CD4-positive, alpha-beta T cell treated with Interleukin-21 for 1 hour (primary cell): ENCODE results near the gene CIAO2B.
"Not testable (repeated sequence)": the region's sequence is repeated elsewhere in the genome, so short reads cannot be mapped to it uniquely, and the experiment has no call there.

Source experiments
- DNase-seq: peaks from one replicate; pipeline ENCODE4 v3.0.0-alpha.2; 2020

The CIAO2B gene

GRCh38 chr16:66955363-66956153 lies 21.4 kb upstream of the CIAO2B start:
- not testable (repeated sequence) for DNase-seq

GRCh38 chr16:66954097-66954659 lies 20.0 kb upstream of the CIAO2B start:
- DNase-seq: peak; percentile 78

DNA sequence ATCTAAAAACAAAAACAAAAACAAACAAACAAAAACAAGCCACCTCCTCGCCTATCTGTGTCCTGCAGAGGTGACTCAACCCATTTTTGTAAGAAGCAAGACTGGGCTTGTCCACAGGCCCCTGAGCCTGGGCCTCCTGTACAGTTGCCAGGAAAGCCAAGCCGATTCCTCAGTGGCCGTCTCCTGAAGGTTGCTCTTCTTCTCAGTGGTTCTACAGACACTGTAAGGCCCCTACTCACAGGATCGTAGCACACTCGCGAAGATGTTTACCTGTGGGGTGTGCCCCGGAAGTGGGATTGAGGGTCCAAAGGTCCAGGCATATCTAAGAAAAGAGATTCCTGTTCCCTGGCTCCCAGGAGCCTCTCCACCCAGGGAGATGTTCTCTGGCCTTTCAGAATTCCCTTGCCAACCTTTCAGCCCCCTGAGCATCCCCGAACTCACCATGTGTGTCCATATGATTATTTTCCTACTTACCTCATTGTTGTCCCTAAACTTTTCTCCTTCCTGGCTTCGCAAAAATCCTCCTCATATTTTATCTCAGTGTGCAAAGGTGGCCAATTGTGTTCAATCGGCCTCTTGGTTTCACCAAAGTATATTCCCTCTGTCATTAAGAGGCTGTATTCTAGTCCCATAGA lies 19.4 kb upstream of the CIAO2B start:
- no peak for DNase-seq

GRCh38 chr16:66952430-66953110 lies 18.4 kb upstream of the CIAO2B start:
- DNase-seq: no peak

- no peak for DNase-seq
These were observed 17.0 kb upstream of the CIAO2B start for GRCh38 chr16:66950971-66951790.

DNA sequence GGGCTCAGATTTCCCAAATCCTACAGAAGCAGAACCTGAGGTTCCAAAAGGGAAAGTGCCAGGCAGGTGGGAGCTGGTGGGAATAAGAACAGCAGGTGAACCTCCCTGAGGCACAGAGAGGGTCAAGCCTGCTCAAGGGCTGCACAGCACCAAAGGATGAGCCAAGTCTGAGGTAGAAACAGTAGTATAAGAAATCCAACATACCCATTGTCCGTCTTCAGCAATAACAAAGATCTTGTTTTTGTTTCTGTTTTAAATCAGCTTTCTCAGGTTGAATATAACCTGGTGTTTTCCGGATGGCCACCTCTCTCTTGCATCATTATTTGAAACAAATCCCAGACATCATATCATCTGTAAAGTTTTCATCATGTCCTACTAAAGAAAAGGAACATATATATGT lies 16.2 kb upstream of the CIAO2B start:
- no peak for DNase-seq

GRCh38 chr16:66949472-66949871 lies 15.3 kb upstream of the CIAO2B start:
- no peak for DNase-seq

DNA sequence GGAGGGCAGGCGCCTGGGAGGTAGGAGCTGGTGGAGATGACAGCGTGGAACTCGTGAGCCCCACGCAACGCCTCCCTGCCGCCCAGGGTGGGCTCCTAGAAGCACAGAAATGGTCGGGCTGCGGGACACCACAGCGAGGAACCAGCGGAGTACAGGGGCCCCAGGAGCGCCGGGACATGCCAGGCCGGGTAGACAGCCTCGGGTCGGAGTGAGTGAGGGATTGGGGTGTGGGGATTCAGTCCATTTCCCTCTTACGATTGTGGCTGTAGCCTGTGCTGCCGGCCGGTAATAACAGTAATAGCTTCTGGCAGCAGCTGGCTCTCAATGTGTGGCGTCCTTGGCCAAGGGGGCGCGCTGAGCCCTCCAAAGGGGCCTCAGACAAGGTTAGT lies 14.6 kb upstream of the CIAO2B start:
- DNase-seq: no peak

DNA sequence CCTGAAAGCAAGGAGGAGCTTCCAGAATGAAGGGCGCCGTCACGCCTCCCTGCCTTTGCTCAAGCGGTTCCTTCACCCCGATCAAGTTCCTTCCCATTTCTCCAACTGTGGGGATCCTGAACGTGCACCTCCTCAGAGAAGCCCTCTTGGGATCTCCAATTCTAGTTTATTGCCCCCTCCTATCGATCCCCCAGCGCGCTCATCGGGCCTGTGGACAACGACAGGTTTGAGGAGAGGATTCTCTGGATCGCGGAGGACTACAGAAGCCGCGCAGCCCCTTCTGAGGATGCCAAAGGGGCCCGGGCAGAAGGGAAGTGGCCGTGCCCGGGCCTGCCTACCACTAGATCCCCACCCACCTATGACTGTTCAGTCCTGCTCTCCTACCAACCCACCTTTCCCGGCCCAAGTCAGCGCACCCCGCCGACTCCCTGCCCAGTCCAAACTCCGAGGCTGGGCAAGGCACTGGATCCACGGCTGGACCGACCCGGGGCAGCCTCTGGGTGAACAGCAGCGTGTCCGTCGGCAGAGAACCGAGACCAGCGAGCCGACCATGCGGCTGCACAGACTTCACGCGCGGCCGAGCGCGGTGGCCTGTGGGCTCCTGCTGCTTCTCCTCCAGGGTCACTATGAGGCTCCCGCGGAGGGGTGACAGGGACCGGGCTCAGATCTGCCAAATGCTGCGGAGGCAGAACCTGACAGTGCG lies 14.1 kb upstream of the CIAO2B start:
- no peak for DNase-seq

GRCh38 chr16:66947302-66948065 lies 13.3 kb upstream of the CIAO2B start:
- DNase-seq: peak; percentile 88

GRCh38 chr16:66946974-66947301 lies 12.7 kb upstream of the CIAO2B start:
- no peak for DNase-seq

- DNase-seq: no peak
These were observed 12.3 kb upstream of the CIAO2B start for GRCh38 chr16:66946541-66946940.

DNA sequence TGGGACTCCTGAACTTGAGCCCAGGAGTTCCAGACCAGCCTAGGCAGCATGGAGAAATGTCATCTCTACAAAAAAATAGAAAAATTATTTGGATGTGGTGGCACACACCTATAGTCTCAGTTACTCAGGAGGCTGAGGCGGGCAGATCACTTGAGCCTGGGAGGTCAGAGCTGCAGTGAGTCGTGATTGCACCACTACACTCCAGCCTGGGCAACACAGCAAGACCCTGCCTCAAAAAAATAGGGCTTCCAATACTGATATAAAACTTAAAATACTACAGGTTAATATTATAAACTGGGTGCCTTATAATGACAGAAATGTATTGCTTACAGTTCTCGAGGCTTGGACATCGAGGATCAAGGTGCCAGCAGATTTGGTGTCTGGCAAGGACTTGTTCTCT lies 11.7 kb upstream of the CIAO2B start:
- DNase-seq: no peak

DNA sequence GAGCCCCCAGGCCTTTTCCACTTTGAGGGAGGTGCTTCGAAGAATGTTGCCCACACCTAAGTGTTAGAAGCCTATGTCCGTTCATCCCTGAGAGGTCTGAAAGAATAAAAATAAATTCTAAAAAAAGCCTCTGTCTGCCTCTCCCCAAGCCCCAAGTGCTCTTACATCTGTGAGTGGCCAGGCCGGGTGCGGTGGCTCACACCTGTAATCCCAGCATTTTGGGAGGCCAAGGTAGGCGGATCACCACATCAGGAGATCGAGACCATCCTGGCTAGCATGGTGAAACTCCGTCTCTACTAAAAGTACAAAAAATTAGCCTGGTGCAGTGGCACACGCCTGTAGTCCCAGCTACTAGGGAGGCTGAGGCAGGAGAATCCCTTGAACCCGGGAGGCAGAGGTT lies 10.8 kb upstream of the CIAO2B start:
- not testable (repeated sequence) for DNase-seq

- no peak for DNase-seq
These were observed 9.8 kb upstream of the CIAO2B start for GRCh38 chr16:66944054-66944441.

- DNase-seq: no peak
These were observed 9.3 kb upstream of the CIAO2B start for GRCh38 chr16:66943426-66944053.

- DNase-seq: no peak
These were observed 8.8 kb upstream of the CIAO2B start for GRCh38 chr16:66942981-66943380.

DNA sequence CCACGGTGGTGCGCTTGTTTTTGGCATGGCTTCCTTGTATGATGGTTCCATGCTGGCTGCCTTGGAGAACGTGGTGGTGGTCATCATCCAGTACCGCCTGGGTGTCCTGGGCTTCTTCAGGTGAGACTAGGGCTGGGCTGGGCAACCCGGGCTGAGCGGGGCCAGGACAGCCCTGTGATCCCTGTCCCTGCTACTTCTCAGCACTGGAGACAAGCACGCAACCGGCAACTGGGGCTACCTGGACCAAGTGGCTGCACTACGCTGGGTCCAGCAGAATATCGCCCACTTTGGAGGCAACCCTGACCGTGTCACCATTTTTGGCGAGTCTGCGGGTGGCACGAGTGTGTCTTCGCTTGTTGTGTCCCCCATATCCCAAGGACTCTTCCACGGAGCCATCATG lies 6.0 kb upstream of the CIAO2B start:
- no peak for DNase-seq

DNA sequence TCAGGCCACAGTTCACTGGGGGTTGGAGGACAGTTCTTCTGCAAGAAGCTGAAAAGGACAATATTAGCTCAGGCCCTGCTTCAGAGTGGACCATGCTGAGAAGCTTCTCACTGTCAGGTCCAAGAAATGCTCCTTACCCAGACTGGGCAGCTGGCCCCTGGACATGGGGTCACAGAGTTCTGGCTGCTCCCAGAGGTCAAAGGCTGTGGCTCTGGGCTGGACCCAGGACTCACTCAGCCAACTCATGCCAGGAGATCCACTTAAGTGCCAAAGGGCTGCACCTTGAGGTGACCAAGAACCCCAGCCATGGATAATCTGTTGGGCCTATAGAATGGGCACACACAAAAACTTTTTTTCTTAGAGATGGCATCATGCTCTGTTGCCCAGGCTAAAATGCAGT lies 5.2 kb upstream of the CIAO2B start:
- DNase-seq: no peak

GRCh38 chr16:66937725-66938337 lies 3.6 kb upstream of the CIAO2B start:
- DNase-seq: no peak
